ENCODE results near the gene GZF1.

- no peak for TF ChIP-seq CTCF (IDR thresholded peaks at IDR 0.05)
- no peak for TF ChIP-seq EP300 (IDR thresholded peaks at IDR 0.05; ENCODE audit: low read depth)
Measured at GRCh38 chr20:23366384-23366783, 4.4 kb downstream of the GZF1 start.

All from transverse colon (tissue), 3 donors.